H1 (cell line): ENCODE results near the gene COL20A1. TPM values are rescaled to one million over a fixed set of nuclear protein-coding genes. Genes with fewer than 3 reads are reported as not detected.

Source experiments
- RNF2 ChIP-seq: fragments of 200-900, 300-1000 bp; sonication (generic); IDR thresholded peaks from 2 replicates; pipeline ENCODE4 v1.7.1; 2016; ENCODE audit warnings: borderline replicate concordance, low read depth, mild to moderate bottlenecking, antibody characterized with exemption, low read length; ENCODE audit not compliant: poor library complexity, severe bottlenecking; ENCODE audit errors: missing control alignments
- polyA plus RNA-seq, 7 experiments: library from polyadenylated mRNA; depleted of rRNA in 3 of 7; stranded (reverse) in 5 of 7; unstranded in 2 of 7; fragments of >200 nt in 5 of 7; fragments of 200-250 nt in 2 of 7; gene quantifications; 1 replicate in 5 of 7; 2 replicates in 1 of 7; 4 replicates in 1 of 7; pipeline versions ENCODE4 v1.2.1 to v1.2.3, GENCODE V29; 2011 to 2013; ENCODE audit warnings: missing spikeins in 2 of 7, mixed read lengths in 2 of 7
- total RNA-seq: library from RNA; stranded (reverse); fragmentation: NEBNext Ultra II Directional; extraction: Animal tissue kit (Norgen Biotek cat#: 25700); gene quantifications from 2 replicates; pipeline ENCODE4 v1.2.1, GENCODE V29; 2021

The COL20A1 gene
- total and polyA plus RNA-seq, 2 of the 8 experiments (the other 6 are each of a cell fraction or from before 2014, with no cell fraction given) = 0.19 to 0.21 TPM

GRCh38 chr20:63370618-63371187, 77.7 kb downstream of the COL20A1 start (continued):
- no peak for TF ChIP-seq RNF2
